Activated effector memory CD4-positive, alpha-beta T cell treated with Interleukin-2 at 50 U/mL for 16 hours (primary cell): ENCODE data around the gene WDR20.
A peak's percentile ranks its signal among the peaks of the same experiment; 100 is the strongest.
"Not testable (repeated sequence)": the region's sequence is repeated elsewhere in the genome, so short reads cannot be mapped to it uniquely, and the experiment has no call there.

ENCODE experiments used
- DNase-seq: peaks from one replicate; pipeline ENCODE4 v3.0.0-alpha.2; 2020

Gene WDR20

GRCh38 chr14:102139286-102140026 is at the start of gene WDR20:
TSS of gene WDR20 (plus strand) at chr14:102139897. CDS start at chr14:102139924, 27 bp downstream.
- peak; percentile 99 for DNase-seq

- no peak for DNase-seq
These were observed 49.0 kb upstream of the WDR20 start for GRCh38 chr14:102090713-102091112.

GRCh38 chr14:102092806-102093205 is 46.9 kb upstream of the WDR20 start:
- no peak for DNase-seq

DNA sequence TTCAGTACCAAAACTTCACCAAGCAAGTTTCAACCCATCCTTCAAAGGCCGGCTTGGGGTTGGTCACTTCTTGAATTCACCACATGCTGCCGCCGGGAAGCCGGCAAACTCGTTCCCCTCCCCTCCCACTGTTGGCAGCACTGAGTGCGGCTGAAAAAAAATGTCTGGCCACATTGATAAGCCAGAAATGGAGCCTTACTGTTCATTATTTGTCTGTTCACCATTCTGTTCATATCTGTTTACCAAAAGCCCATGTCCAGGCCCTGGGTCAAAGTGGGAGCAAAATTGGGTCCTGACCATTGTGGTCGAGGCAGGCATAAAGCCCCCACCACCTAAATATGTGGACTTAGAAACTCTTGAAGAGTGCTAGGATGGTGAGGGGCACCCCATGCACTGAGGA is 45.6 kb upstream of the WDR20 start:
- no peak for DNase-seq

GRCh38 chr14:102095231-102095870 is 44.3 kb upstream of the WDR20 start:
- no peak for DNase-seq

DNA sequence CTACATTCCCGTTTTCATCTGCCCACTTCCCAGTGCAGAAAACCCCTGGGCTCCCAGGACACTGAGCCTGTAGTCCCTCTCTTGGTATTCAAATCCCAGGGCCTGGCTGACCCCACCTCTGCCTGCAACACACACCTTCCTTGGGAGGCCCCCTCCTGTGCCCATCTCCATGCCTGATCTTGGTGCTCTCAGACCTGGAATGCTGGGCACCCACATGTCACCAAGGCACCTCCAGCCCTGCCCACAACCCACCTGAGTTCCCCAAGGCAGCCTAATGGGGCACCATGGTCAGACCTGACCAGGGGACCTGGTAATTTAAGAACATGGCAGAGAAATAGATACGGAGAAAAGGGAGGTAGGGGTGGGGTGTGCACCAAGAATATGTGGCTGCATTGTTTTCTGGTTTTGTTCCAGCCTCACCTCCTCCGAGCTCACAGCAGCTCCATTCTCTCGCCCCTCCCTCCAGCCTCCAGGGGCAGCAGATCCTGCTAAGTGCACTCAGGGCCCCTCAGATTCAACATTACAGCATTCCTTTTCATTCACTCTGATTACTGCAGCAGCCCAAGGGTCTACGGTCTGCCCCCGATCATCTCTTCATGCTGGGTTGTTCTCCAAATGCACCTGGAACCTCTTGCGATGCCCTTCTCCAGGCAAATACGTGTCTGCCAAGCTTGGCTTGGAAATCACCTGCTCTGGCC is 43.7 kb upstream of the WDR20 start:
- no peak for DNase-seq

DNA sequence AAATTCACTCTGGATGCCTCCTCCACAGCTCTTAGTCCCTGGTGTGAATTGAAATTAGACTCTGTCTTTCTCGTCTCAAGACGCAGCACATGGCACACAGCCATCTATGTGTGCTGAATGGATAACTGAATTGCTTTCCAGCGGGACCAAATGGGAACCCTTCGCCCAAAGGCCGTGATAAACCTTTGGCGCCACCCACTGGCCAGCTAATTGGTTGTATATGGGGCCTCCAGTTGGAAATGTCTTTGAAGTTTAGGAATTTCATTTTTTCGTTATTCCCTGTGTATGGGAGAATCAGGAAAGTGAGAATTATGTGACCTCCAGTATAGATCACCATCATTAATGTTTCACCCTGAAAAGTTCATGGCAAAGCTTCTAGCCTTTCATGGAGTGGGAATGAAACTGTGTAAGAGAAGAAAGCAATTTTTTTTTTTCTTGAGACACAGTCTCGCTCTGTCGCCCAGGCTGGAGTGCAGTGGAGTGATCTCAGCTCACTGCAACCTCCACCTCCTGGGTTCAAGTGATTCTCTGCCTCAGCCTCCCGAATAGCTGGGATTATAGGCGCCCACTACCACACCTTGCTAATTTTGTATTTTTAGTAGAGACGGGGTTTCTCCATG is 43.0 kb upstream of the WDR20 start:
- DNase-seq = peak; percentile 45

- no peak for DNase-seq
These were observed 42.1 kb upstream of the WDR20 start for GRCh38 chr14:102097441-102098135.

DNA sequence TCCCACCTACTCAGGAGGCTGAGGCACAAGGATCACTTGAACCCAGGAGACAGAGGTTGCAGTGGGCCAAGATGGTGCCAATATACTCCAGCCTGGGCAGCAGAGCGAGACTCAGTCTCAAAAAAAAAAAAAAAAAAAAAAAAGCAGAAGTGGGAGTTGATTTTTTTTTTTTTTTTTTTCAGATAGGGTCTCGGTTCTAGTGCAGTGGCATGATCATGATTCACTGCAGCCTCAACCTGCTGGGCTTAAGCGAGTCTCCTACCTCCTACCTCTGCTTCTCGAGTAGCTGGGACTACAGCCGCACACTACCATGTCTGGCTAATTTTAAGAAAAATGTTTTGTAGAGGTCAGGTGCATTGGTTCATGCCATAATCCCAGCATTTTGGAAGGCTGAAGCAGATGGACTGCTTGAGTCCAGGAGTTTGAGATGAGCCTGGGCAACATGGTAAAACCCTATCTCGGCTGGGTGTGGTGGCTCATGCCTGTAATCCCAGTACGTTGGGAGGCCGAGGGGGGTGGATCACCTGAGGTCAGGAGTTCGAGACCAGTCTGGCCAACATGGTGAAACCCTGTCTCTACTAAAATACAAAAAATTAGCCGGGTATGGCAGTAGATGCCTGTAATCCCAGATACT is 36.5 kb upstream of the WDR20 start:
- DNase-seq = no peak

GRCh38 chr14:102105369-102105768 is 34.3 kb upstream of the WDR20 start:
- DNase-seq = no peak

- not testable (repeated sequence) for DNase-seq
These were observed 30.4 kb upstream of the WDR20 start for GRCh38 chr14:102109332-102109731.

DNA sequence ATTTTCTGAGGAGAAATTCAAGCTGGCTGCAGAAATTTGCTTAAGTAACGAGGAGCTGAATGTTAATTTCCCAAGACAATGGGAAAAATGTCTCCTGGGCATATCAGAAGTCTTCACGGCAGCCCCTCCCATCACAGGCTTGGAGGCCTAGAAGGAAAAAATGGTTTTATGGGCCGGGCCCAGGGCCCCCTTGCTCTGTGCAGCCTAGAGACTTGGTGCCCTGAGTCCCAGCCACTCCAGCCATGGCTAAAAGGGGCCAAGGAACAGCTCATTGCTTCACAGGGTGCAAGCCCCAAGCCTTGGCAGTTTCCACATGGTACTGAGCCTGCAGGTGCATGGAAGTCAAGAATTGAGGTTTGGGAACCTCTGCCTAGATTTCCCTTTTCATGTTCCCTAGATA is 28.6 kb upstream of the WDR20 start:
- DNase-seq = no peak

DNA sequence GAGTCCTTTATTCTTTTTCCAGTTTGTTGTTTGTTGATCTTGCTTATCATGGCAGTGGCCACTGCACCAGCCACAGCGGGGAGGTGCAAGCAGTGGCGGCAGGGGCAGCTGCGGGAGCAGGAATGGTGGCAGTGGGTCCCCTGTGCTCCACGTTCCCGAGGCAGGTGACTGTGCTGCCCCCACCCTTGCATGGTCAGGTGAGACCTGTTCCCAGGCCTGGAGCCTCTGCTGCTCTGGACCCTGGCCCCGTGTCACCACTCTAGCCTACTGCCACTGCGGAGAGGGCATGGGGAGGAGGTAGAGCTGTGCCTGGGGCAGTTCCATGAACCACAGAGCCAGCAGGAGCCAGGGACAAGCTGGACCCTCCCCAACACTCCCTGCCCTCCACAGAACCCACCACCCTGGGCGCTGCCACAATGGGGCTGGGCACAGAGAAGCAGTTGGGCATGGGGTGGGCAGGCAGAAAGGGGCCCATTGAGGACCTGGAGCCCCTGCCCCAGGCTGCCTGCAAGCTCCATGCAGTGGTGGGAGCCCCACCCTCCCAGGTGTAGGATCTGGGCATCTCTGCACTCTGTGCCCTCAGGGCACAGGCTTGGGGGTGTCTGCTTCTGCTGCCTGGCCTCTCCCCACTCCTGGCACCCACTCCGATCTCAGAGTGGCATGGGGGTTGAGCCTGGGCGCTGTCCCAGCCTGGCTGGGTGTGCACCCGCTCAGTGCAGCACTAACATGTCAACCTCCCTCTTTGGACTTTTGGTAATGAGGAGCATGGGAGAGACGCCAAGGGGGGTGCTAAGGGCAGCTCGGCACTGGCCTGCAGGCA is 23.1 kb upstream of the WDR20 start:
- DNase-seq = no peak

GRCh38 chr14:102117852-102118251 is 21.8 kb upstream of the WDR20 start:
- DNase-seq = no peak

- no peak for DNase-seq
These were observed 18.8 kb upstream of the WDR20 start for GRCh38 chr14:102120888-102121287.

DNA sequence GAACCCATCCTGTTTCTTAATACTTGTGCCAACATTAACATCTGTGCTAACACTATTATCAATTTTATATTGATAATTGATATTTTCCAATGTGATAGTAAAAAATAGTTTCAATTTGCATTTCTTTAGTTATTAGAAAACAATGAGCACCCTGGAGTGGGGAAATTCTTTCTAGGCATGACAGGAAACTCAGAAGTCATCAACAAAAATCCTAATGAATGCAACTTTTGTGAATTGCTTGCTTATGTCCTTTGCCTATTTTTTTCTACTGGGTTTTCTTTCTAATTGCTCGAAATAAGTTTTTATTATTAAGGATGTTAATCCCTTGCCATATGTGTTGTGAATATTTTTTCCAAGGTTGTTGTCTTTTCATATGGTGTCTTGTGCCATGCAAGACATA is 18.1 kb upstream of the WDR20 start:
- no peak for DNase-seq

GRCh38 chr14:102124419-102124818 is 15.3 kb upstream of the WDR20 start:
- DNase-seq = no peak

DNA sequence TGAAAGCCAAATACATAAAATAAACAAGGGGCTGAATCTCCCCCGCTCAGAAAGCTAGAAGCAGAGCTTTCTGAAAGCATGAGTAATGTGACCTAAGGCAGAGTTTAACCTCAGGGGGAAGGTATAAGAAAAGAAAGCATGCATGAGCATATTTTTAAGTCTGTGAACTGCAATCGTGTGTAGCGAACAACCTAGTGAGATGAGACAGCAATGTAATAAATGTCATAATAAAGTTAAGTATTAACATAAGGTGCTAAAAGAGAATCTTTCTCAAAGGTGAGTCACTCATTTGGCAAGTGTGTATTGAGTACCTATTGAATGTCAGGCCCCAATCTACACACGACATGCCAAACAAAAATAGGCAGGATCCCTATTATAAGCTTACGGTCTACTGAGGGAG is 14.2 kb upstream of the WDR20 start:
- DNase-seq = no peak

DNA sequence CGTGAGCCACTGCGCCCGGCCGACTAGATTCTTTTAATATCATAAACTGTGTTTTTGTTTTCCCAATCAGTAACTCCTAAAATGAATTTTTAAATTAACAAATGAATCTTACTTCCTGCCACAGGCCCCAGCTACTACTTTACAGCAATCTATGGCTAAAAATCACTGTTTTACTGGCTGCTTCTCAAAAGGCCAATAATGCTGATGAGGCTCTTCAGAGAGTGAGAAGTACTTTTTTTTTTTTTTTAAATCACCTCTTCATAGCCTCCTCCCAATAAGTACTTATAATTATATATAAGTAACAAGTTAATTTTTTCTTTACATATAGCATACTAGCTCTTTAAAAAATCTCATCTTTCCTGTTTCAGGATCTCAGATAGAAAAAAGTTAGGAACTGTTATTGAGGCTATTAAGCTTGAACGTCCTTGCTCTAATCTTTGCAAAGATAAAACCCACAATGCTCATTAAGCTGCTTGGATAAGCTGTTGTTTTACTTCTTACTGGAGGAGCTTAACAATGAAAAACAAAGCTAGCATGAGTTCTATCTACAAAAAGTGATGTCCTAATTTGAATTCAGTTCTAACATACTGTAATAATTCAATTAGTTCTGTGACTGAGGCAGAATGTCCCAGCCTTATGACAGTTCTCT is 12.8 kb upstream of the WDR20 start:
- no peak for DNase-seq

- DNase-seq = no peak
These were observed 8.0 kb upstream of the WDR20 start for GRCh38 chr14:102131741-102132140.

DNA sequence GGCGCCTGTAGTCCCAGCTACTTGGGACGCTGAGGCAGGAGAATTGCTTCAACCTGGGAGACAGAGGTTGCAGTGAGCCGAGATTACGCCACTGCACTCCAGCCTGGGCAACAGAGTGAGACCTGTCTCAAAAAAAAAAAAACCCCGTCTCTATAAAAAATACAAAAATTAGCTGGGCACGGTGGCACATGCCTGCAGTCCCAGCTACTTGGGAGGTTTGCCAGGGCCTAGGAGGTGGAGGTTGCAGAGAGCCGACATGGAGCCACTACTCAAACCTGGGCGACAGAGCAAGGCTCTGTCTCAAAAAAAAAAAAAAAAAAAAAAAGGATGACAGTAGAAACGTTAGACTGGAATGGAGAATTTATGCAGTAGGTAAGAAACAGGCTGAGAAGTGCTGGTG is 5.7 kb upstream of the WDR20 start:
- DNase-seq = not testable (repeated sequence)
